ENCODE measurements around the gene RAB40C.

Gene RAB40C

GRCh38 chr16:554297-554621 lies 35.6 kb upstream of the RAB40C start:
- Histone ChIP-seq H3K27ac (ENCODE audit: low read length) (no peak overlapping the region), H3K9ac (ENCODE audit: low read length) (no peak overlapping the region)

GRCh38 chr16:554640-555365 lies 35.1 kb upstream of the RAB40C start:
- H3K9me3 ChIP-seq (ENCODE audit: control insufficient read depth, low read depth, low read length) = no peaks in the 10 kb centered on the region
- H3K27ac ChIP-seq (ENCODE audit: low read length) = no peak overlapping the region

More at GRCh38 chr16:554297-554621, 35.6 kb upstream of the RAB40C start:
- Histone ChIP-seq H3K4me3 (ENCODE audit: low read length) (no peak overlapping the region), H3K36me3 (ENCODE audit: control insufficient read depth, low read depth, low read length) (no peaks in the 10 kb centered on the region), H3K9me3 (ENCODE audit: control insufficient read depth, low read depth, low read length) (no peaks in the 10 kb centered on the region), H3K27me3 (ENCODE audit: control insufficient read depth, insufficient read depth, low read length) (peaks cover 15% of the 10 kb centered on the region), H3K4me1 (ENCODE audit: control insufficient read depth, low read depth, low read length) (peaks cover under 1% of the 10 kb centered on the region)

DNA sequence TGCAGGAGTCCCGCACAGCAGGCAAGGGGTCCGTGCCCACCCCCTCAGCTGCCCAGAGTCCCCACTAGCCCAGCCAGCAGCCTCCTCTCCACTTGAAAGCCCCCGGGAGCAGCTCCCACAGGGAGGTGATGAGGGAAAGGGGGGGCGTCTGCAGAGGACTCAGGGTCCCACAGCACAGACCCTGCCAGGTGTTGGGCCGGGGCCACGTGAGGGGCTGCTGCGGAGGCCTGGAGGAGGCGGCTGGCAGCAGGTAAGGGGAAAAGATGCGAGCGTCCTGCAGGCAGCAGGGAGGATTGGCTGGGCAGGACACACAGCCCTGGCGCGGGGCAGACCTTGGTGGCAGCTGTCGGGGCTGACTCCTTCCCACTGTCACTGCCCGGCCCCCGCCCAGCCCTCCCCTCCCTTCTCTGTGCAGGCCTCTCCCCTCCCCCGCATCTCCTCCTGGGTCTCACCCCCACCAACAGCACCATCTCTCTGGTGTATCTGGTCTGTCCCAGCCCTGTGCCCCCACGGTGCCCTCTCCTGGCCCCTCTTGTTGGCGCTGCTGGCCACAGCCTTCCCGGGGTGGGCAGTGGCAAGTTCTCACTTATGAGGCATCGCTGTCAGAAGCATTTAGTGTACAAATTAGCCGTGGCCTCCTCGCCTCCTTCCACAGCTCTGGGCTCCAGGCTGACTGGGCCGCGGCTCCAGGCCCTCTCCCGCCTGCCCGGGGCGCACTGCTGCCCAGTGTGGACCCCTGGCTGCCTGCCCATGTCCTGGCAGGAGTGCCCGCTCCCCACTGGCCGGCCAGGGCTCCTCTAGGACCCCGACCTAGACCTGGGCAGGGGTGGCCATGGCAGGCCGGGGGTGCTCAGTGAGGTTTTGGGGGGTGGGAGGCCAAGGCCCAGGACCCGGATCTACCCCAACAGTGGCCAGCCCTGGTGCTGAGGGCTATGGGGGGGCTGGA lies 34.1 kb upstream of the RAB40C start:
- Histone ChIP-seq H3K27ac (ENCODE audit: low read length) (no peak overlapping the region), H3K27me3 (ENCODE audit: control insufficient read depth, insufficient read depth, low read length) (peaks cover 24% of the 10 kb centered on the region), H3K36me3 (ENCODE audit: control insufficient read depth, low read depth, low read length) (no peaks in the 10 kb centered on the region), H3K4me3 (ENCODE audit: low read length) (no peak overlapping the region), H3K9ac (ENCODE audit: low read length) (no peak overlapping the region), H3K9me3 (ENCODE audit: control insufficient read depth, low read depth, low read length) (no peaks in the 10 kb centered on the region), H3K4me1 (ENCODE audit: control insufficient read depth, low read depth, low read length) (peaks cover 3% of the 10 kb centered on the region)

More at GRCh38 chr16:554640-555365, 35.1 kb upstream of the RAB40C start:
- H3K4me1 ChIP-seq (ENCODE audit: control insufficient read depth, low read depth, low read length) = peaks cover 3% of the 10 kb centered on the region
- peaks cover 20% of the 10 kb centered on the region for H3K27me3 ChIP-seq (ENCODE audit: control insufficient read depth, insufficient read depth, low read length)
- no peaks in the 10 kb centered on the region for H3K36me3 ChIP-seq (ENCODE audit: control insufficient read depth, low read depth, low read length)
- no peak overlapping the region for H3K9ac ChIP-seq (ENCODE audit: low read length)
- no peak overlapping the region for H3K4me3 ChIP-seq (ENCODE audit: low read length)

GRCh38 chr16:556474-557173 lies 33.2 kb upstream of the RAB40C start:
- H3K27me3 ChIP-seq (ENCODE audit: control insufficient read depth, insufficient read depth, low read length) = peaks cover 32% of the 10 kb centered on the region
- H3K9ac ChIP-seq (ENCODE audit: low read length) = no peak overlapping the region
- H3K4me1 ChIP-seq (ENCODE audit: control insufficient read depth, low read depth, low read length) = peaks cover 3% of the 10 kb centered on the region
- no peaks in the 10 kb centered on the region for H3K36me3 ChIP-seq (ENCODE audit: control insufficient read depth, low read depth, low read length)
- H3K4me3 ChIP-seq (ENCODE audit: low read length) = no peak overlapping the region
- no peak overlapping the region for H3K27ac ChIP-seq (ENCODE audit: low read length)
- H3K9me3 ChIP-seq (ENCODE audit: control insufficient read depth, low read depth, low read length) = no peaks in the 10 kb centered on the region

DNA sequence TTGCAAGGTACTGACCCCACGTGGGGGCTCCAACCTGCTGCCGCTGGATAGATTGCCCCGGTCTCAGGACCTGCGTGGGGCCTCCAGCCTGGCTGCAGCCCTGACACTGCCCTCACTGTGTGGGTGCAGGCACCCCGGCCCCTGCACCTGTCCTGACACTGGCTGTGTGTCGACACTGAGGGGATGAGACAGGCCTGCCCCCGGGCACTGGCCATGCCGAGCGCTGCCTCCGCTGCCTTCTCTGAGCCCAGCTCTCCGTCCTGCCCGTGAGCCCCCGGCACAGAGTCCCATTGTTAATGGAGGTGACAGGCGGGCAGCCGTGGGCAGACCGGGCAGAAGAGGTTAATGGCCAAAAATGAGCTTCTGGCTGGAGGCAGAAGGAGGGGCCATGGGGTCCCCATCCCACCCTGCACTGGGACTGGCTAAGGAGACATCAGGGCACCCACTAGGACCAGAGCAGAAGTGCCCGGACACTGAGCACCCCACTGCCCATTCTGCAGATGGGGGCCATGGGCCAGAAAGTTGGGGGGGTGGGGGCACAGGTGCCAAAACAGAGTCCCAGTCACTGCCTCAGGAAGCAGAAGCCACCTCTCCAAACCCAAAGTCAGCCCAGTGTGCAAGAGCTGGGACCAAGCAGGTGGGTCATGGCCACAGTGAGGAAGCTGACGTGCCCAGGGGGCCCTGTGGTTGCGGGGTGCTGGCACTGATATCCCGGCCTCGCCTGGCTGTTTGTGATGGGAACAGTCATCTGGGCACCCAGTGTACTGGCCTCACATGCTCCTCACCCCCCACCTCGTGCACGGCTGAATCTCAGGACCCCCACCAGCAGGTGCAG lies 32.2 kb upstream of the RAB40C start:
- H3K9me3 ChIP-seq (ENCODE audit: control insufficient read depth, low read depth, low read length) = no peaks in the 10 kb centered on the region
- H3K4me1 ChIP-seq (ENCODE audit: control insufficient read depth, low read depth, low read length) = peaks cover 3% of the 10 kb centered on the region
- H3K27ac ChIP-seq (ENCODE audit: low read length) = no peak overlapping the region
- no peak overlapping the region for H3K4me3 ChIP-seq (ENCODE audit: low read length)
- peaks cover 43% of the 10 kb centered on the region for H3K27me3 ChIP-seq (ENCODE audit: control insufficient read depth, insufficient read depth, low read length)
- no peaks in the 10 kb centered on the region for H3K36me3 ChIP-seq (ENCODE audit: control insufficient read depth, low read depth, low read length)
- no peak overlapping the region for H3K9ac ChIP-seq (ENCODE audit: low read length)

DNA sequence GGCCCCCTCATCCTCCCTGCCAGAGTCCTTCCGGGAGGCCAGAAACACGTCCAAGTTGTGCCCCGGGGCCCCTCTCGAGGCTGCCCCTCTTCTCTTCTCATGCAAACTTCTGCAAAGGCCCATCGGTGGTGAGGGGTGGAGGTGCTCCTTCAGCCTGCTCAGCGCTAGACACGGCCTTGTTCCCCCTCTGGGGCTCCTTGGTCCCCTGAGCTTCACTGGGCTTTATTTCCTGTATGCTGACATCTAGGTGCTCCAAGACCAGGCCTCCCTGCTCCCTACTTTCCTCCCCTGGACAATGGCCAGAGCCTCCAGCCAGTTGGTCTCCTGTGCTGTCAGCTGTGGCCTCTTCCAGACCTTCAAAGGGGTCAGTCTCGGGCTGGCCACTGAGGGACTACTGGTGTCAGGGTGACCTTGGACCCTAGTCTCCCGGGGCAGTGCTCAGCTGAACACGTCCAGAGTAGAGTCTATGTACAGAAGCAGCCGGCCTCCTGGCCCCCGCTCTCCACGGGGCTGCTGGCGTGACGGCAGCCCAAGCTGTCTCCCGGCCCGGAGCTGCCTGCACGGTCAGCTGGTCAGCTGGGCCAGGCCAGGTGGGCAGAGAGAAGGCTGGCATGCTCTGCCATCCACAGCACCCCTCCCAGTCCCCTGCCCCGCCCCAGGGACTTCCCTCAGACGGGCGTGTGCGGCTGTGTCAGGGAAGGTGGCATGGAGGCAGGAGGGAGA lies 31.4 kb upstream of the RAB40C start:
- H3K27me3 ChIP-seq (ENCODE audit: control insufficient read depth, insufficient read depth, low read length) = peaks cover 44% of the 10 kb centered on the region
- H3K36me3 ChIP-seq (ENCODE audit: control insufficient read depth, low read depth, low read length) = no peaks in the 10 kb centered on the region
- no peaks in the 10 kb centered on the region for H3K9me3 ChIP-seq (ENCODE audit: control insufficient read depth, low read depth, low read length)
- peaks cover 3% of the 10 kb centered on the region for H3K4me1 ChIP-seq (ENCODE audit: control insufficient read depth, low read depth, low read length)
- no peak overlapping the region for H3K4me3 ChIP-seq (ENCODE audit: low read length)
- no peak overlapping the region for H3K9ac ChIP-seq (ENCODE audit: low read length)
- H3K27ac ChIP-seq (ENCODE audit: low read length) = no peak overlapping the region

- peaks cover 44% of the 10 kb centered on the region for H3K27me3 ChIP-seq (ENCODE audit: control insufficient read depth, insufficient read depth, low read length)
- no peaks in the 10 kb centered on the region for H3K36me3 ChIP-seq (ENCODE audit: control insufficient read depth, low read depth, low read length)
- H3K4me1 ChIP-seq (ENCODE audit: control insufficient read depth, low read depth, low read length) = peaks cover 3% of the 10 kb centered on the region
- no peak overlapping the region for H3K27ac ChIP-seq (ENCODE audit: low read length)
- no peaks in the 10 kb centered on the region for H3K9me3 ChIP-seq (ENCODE audit: control insufficient read depth, low read depth, low read length)
- no peak overlapping the region for H3K9ac ChIP-seq (ENCODE audit: low read length)
- no peak overlapping the region for H3K4me3 ChIP-seq (ENCODE audit: low read length)
These were observed 30.9 kb upstream of the RAB40C start for GRCh38 chr16:559021-559380.

DNA sequence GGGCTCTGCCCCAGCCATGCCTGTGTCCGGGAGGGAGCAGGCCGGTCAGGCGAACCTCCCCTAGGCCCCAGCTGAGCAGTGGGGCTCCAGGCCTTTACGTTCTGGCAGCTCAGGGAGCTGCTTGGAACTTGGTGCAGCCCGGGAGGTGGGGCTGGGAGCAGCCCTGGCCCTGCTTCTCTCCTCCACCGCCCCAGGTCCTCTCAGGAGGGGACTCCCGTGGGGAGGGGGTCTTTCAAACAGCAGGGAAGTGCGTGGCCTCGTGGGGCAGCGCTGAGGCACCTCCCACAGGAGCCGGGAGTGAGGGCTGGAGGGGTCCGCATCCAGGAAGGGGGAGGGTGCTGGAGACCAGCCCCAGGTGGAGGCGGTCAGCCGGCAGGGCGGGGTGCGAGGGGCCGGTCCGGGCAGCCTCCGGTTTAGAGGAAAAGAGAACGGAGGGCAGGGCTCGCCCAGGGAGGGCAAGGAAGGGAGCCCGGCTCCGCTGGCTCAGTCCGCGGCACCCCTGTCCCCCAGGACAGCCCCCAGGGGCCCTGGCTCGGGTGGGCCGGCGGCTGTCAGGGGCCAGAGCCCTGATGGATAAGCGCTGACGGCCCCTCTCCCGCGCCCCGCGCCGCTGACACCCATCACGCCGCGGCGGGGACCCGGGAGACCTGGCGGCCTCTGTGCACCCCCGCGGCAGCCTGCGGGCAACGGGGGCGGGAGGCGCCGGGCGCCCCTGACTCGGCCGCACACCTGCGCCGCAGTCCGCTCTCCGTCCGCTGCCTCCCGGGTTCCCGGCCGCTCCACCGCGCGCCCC lies 30.3 kb upstream of the RAB40C start:
- H3K9ac ChIP-seq (ENCODE audit: low read length) = no peak overlapping the region
- H3K27me3 ChIP-seq (ENCODE audit: control insufficient read depth, insufficient read depth, low read length) = peaks cover 44% of the 10 kb centered on the region
- H3K9me3 ChIP-seq (ENCODE audit: control insufficient read depth, low read depth, low read length) = no peaks in the 10 kb centered on the region
- no peaks in the 10 kb centered on the region for H3K36me3 ChIP-seq (ENCODE audit: control insufficient read depth, low read depth, low read length)
- no peak overlapping the region for H3K27ac ChIP-seq (ENCODE audit: low read length)
- H3K4me1 ChIP-seq (ENCODE audit: control insufficient read depth, low read depth, low read length) = peaks cover 3% of the 10 kb centered on the region
- H3K4me3 ChIP-seq (ENCODE audit: low read length) = no peak overlapping the region

DNA sequence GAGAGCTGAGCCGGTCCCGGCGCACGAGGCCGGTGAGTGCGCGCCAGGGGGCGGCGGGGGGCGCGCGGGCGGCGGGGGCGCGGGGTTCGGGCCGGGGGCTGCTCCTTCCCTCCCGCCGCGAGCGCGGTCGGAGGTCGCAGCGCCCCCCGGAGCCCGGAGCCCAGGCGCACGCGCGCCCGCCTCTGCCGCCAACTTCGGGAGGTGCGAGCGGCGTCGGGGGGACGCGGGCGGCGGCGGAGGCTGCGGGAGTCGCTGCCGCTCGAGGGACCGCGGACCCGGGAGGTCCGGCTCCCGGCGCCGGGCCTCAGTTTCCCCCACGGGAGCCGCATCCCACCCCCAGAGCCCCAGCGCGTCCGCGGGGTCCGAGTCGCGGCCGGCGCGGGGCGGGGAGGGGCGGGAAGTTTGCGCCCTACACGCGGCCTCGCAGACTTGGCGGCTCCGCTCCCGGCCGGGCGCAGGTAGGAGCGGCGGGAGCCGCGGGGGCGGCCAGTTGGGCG lies 29.6 kb upstream of the RAB40C start, which contains the start of gene PRR35:
Gene PRR35 (plus strand): TSS at position 191 of the 497 bp plus-strand sequence. CDS start 2,901 bp downstream, outside the sequence.
- Histone ChIP-seq H3K27me3 (ENCODE audit: control insufficient read depth, insufficient read depth, low read length) (peaks cover 44% of the 10 kb centered on the region), H3K4me1 (ENCODE audit: control insufficient read depth, low read depth, low read length) (peaks cover 3% of the 10 kb centered on the region), H3K27ac (ENCODE audit: low read length) (no peak within 1 kb of the TSS), H3K4me3 (ENCODE audit: low read length) (no peak within 1 kb of the TSS), H3K36me3 (ENCODE audit: control insufficient read depth, low read depth, low read length) (no peaks in the 10 kb centered on the region), H3K9ac (ENCODE audit: low read length) (no peak within 1 kb of the TSS), H3K9me3 (ENCODE audit: control insufficient read depth, low read depth, low read length) (no peaks in the 10 kb centered on the region)
